Karpas-422 (cell line): ENCODE results near the gene ERG. TPM values are rescaled to one million over a fixed set of nuclear protein-coding genes. Genes with fewer than 3 reads are reported as not detected.
A peak's percentile ranks its signal among the peaks of the same experiment; 100 is the strongest.

Experiments
- DNase-seq: peaks from one replicate; pipeline ENCODE4 v3.0.0-alpha.2; 2015
- H2AFZ ChIP-seq: fragments of 200-600 bp; sonication (generic); 2 replicates; pipeline ENCODE4 v1.6.1; 2014; ENCODE audit warnings: antibody characterized with exemption, low read length, mixed read lengths
- H3K27ac ChIP-seq: fragments of 200-600 bp; sonication (generic); 2 replicates; pipeline ENCODE4 v1.5.1; 2014; ENCODE audit warnings: mild to moderate bottlenecking, low read length, moderate library complexity
- H3K27me3 ChIP-seq: fragments of 200-600 bp; sonication (generic); 2 replicates; pipeline ENCODE4 v1.6.1; 2014; ENCODE audit warnings: low read length, mixed read lengths
- H3K36me3 ChIP-seq: fragments of 200-600 bp; sonication (generic); 2 replicates; pipeline ENCODE4 v1.6.1; 2014; ENCODE audit warnings: low read length, mixed read lengths; ENCODE audit not compliant: insufficient read depth
- H3K4me1 ChIP-seq: fragments of 200-600 bp; sonication (generic); 2 replicates; pipeline ENCODE4 v1.6.1; 2014; ENCODE audit warnings: mild to moderate bottlenecking, low read length, mixed read lengths
- H3K4me2 ChIP-seq: fragments of 200-600 bp; sonication (generic); 2 replicates; pipeline ENCODE4 v1.6.1; 2014; ENCODE audit warnings: low read length, low read depth, mild to moderate bottlenecking; ENCODE audit not compliant: poor library complexity, severe bottlenecking
- H3K4me3 ChIP-seq: fragments of 200-600 bp; sonication (generic); 2 replicates; pipeline ENCODE4 v1.5.1; 2014; ENCODE audit warnings: mild to moderate bottlenecking, antibody characterized with exemption, low read length, mixed read lengths
- H3K79me2 ChIP-seq: fragments of 200-600 bp; sonication (generic); 2 replicates; pipeline ENCODE4 v1.6.1; 2014; ENCODE audit warnings: mild to moderate bottlenecking, low read length, mixed read lengths
- H3K9ac ChIP-seq: fragments of 200-600 bp; sonication (generic); 2 replicates; pipeline ENCODE4 v1.6.0; 2014; ENCODE audit warnings: low read length
- H3K9me2 ChIP-seq: fragments of 200-600 bp; sonication (generic), shearing (Covaris generic); replicated peaks from 2 replicates; pipeline ENCODE4 v1.6.0; 2014; ENCODE audit warnings: mild to moderate bottlenecking, low read length, moderate library complexity; ENCODE audit not compliant: insufficient read depth
- H3K9me3 ChIP-seq: fragments of 300-700, 200-600 bp; sonication (generic); 2 replicates; pipeline ENCODE4 v1.6.1; 2014; ENCODE audit warnings: low read length, mixed read lengths
- H4K20me1 ChIP-seq: fragments of 200-600 bp; sonication (generic); 2 replicates; pipeline ENCODE4 v1.6.1; 2014; ENCODE audit warnings: mild to moderate bottlenecking, antibody characterized with exemption, low read length, low read depth; ENCODE audit not compliant: insufficient read depth
- total RNA-seq: library from RNA; depleted of rRNA; stranded (reverse); fragments of >200 nt; shearing (Covaris generic); gene quantifications from 2 replicates; pipeline ENCODE4 v1.2.3, GENCODE V29; 2014; ENCODE audit warnings: low replicate concordance

Gene ERG
- total RNA-seq, 1 experiment from 2014 or later: not detected

DNA sequence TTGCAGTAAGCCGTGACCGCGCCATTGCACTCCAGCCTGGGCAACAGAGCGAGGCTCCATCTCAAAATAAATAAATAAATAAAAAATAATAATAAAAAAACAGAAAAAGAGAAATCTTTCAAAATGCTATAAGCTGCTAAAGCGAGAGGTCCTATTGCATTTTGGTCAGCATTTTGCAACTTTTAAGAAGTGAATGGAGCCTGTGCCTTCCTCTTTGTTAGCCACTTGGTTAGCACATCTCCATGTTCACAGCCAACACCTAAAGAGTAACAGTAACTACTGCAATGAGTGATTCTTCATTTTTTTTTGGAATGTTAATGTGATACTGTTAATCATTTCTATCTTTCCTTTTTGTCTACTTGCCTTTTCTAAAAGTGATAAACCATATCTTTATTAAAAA, 80.6 kb downstream of the ERG start:
- no peak overlapping the region for H3K9ac ChIP-seq
- DNase-seq: no peak
- H3K9me2 ChIP-seq: no peaks in the 10 kb centered on the region
- no peaks in the 10 kb centered on the region for H3K36me3 ChIP-seq
- H2AFZ ChIP-seq: no peak overlapping the region
- no peak overlapping the region for H3K27ac ChIP-seq
- no peaks in the 10 kb centered on the region for H3K79me2 ChIP-seq
- H3K27me3 ChIP-seq: no peaks in the 10 kb centered on the region
- no peaks in the 10 kb centered on the region for H3K4me1 ChIP-seq
- no peaks in the 10 kb centered on the region for H4K20me1 ChIP-seq
- no peak overlapping the region for H3K4me3 ChIP-seq
- no peak overlapping the region for H3K4me2 ChIP-seq
- H3K9me3 ChIP-seq: no peaks in the 10 kb centered on the region

DNA sequence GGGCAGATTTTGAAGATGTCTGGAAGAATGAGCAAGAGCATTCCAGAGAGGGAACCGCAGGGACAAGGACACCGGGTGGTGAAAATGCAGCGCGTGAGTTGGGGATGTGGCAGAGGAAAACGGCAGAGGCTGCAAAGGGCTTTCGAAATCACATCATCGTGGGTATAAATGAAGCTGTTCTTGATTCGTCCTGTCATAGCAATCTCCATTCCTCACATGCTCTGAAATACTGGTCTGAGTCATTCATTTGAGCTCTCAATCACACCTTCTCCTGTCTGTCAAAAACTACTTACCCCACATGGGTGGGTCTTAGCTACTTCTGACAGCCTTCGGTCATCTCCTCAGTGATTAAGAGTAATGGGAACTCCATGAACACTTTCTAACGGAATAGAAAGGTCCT, 81.5 kb downstream of the ERG start:
- no peaks in the 10 kb centered on the region for H3K9me2 ChIP-seq
- H3K4me3 ChIP-seq: no peak overlapping the region
- no peak overlapping the region for H3K27ac ChIP-seq
- no peak overlapping the region for H2AFZ ChIP-seq
- H3K4me2 ChIP-seq: no peak overlapping the region
- H3K27me3 ChIP-seq: no peaks in the 10 kb centered on the region
- no peaks in the 10 kb centered on the region for H3K36me3 ChIP-seq
- H3K9ac ChIP-seq: no peak overlapping the region
- no peaks in the 10 kb centered on the region for H3K4me1 ChIP-seq
- DNase-seq: no peak
- no peaks in the 10 kb centered on the region for H4K20me1 ChIP-seq
- no peaks in the 10 kb centered on the region for H3K9me3 ChIP-seq
- H3K79me2 ChIP-seq: no peaks in the 10 kb centered on the region

DNA sequence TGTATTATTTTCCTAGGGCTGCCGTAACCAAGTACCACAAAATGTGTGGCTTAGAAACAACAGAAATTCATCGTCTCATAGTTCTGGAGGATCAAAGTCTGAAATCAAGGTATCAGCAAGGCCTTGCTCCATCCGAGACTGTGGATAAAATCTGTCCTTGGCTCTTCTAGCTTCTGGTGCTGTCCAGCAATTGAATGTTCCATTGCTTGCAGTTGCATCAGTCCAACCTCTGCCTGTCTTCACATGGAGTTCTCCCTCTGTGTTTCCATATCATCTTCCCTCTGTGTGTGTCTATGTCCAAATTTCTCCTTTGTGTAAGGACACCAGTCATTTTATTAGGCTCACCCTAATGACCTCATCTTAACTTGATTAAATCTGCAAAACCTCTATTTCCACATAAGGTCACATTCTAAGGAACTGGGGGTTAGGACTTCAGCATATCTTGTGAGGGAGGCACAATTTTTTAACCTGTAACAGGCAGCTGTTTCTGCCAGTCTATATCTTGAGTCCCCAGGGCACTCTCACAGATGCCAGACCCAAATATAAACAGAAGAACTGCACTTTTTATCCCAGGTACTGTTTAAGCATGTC, 84.2 kb downstream of the ERG start:
- H3K27ac ChIP-seq: no peak overlapping the region
- no peaks in the 10 kb centered on the region for H3K4me1 ChIP-seq
- H4K20me1 ChIP-seq: no peaks in the 10 kb centered on the region
- H2AFZ ChIP-seq: no peak overlapping the region
- no peaks in the 10 kb centered on the region for H3K9me3 ChIP-seq
- H3K9ac ChIP-seq: no peak overlapping the region
- no peak overlapping the region for H3K4me2 ChIP-seq
- no peak overlapping the region for H3K4me3 ChIP-seq
- H3K36me3 ChIP-seq: no peaks in the 10 kb centered on the region
- H3K79me2 ChIP-seq: no peaks in the 10 kb centered on the region
- no peaks in the 10 kb centered on the region for H3K9me2 ChIP-seq
- no peak for DNase-seq
- no peaks in the 10 kb centered on the region for H3K27me3 ChIP-seq

DNA sequence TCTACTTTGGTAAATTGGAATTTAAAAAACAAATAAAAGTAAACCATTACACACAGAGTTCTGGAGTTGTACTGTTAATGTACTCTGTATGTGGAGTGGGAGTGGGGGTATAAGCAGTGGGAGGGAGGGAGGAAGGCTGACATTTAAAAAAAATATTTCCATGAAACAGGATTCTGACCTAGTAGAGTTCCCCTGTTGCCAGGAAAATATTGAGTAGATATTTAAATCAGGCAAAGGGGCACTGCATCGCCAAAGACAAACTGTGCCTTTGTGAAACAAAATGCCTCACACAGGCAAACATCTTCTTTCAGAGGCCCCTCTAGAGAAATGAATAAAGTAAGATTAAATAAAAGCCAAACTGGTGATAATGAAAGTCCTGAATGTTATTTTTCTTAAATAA, 87.8 kb downstream of the ERG start:
- H4K20me1 ChIP-seq: no peaks in the 10 kb centered on the region
- H2AFZ ChIP-seq: no peak overlapping the region
- H3K4me2 ChIP-seq: no peak overlapping the region
- H3K27ac ChIP-seq: no peak overlapping the region
- no peaks in the 10 kb centered on the region for H3K36me3 ChIP-seq
- no peak overlapping the region for H3K4me3 ChIP-seq
- no peaks in the 10 kb centered on the region for H3K79me2 ChIP-seq
- H3K9me2 ChIP-seq: no peaks in the 10 kb centered on the region
- no peaks in the 10 kb centered on the region for H3K9me3 ChIP-seq
- H3K4me1 ChIP-seq: no peaks in the 10 kb centered on the region
- H3K27me3 ChIP-seq: no peaks in the 10 kb centered on the region
- DNase-seq: no peak
- H3K9ac ChIP-seq: no peak overlapping the region

DNA sequence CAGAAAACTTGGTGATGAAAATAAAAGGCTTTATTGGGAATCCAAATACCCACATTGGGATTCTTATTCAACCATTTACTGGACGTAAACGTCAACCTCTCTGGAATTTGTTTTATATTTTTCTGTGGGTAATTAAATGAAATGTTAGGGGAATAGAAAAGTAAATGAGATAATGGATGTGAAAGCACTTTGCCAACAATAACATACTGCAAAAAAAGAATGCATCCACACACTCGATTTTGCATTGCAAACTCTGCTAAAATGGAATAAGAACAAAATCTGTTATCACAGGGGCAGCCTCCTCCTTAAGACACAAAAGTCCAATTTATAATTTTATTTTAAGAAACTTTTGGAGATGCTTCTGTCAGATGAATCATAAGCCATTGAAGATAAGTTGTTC, 88.4 kb downstream of the ERG start:
- DNase-seq: no peak
- H3K4me3 ChIP-seq: no peak overlapping the region
- no peaks in the 10 kb centered on the region for H3K9me2 ChIP-seq
- no peaks in the 10 kb centered on the region for H3K27me3 ChIP-seq
- no peak overlapping the region for H3K9ac ChIP-seq
- no peak overlapping the region for H2AFZ ChIP-seq
- no peaks in the 10 kb centered on the region for H3K9me3 ChIP-seq
- no peaks in the 10 kb centered on the region for H3K4me1 ChIP-seq
- no peaks in the 10 kb centered on the region for H3K79me2 ChIP-seq
- no peaks in the 10 kb centered on the region for H4K20me1 ChIP-seq
- no peak overlapping the region for H3K27ac ChIP-seq
- H3K36me3 ChIP-seq: no peaks in the 10 kb centered on the region
- H3K4me2 ChIP-seq: no peak overlapping the region

DNA sequence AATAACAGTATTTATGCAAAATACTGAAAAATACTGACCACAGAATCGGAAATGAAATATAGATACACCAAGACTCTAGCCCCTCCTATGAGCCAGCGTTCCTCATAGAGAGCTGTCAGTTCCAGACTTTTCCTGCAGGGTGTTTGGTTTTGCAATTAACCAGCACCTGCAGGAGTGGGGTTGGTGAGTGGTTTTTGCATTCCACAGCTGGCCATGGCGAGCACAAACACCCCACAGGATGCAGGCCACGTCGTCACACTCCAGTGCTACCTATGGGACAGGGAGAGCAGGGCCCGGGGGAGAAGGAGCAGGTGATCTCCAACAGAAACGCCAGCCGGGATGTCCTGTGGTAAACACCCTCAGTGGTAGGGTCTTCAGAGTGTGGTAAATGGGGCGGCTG, 94.1 kb downstream of the ERG start:
- H3K36me3 ChIP-seq: no peaks in the 10 kb centered on the region

DNA sequence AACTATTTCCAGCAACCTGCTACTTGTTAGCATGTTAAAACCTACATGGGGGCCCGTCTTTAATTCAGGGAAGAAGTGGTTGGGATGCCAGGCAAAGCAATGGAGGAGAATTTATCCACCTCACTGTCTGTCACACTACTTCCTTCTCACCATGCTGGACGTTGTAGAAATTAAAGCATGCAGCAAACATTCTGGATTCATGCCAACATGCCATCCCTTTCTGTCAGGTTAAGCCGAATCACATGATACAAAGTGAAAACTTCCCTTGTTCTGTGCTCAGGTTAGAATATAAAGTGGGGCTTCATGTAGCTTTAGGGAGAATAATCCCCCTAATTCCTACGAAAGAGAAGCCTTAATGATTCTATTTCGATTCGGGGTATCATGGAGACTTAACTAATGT, 95.5 kb downstream of the ERG start:
- no peaks in the 10 kb centered on the region for H3K9me2 ChIP-seq
- H3K79me2 ChIP-seq: no peaks in the 10 kb centered on the region
- no peak overlapping the region for H3K4me2 ChIP-seq
- H2AFZ ChIP-seq: no peak overlapping the region
- H3K4me1 ChIP-seq: no peaks in the 10 kb centered on the region
- no peaks in the 10 kb centered on the region for H4K20me1 ChIP-seq
- H3K9me3 ChIP-seq: no peaks in the 10 kb centered on the region
- no peak overlapping the region for H3K9ac ChIP-seq
- no peak overlapping the region for H3K27ac ChIP-seq
- no peaks in the 10 kb centered on the region for H3K27me3 ChIP-seq
- no peak overlapping the region for H3K4me3 ChIP-seq
- DNase-seq: no peak
- no peaks in the 10 kb centered on the region for H3K36me3 ChIP-seq

More for the DNA sequence above, 94.1 kb downstream of the ERG start:
- Histone ChIP-seq H3K9me2 (no peaks in the 10 kb centered on the region), H3K27me3 (no peaks in the 10 kb centered on the region), H4K20me1 (no peaks in the 10 kb centered on the region), H3K4me1 (no peaks in the 10 kb centered on the region), H3K9me3 (no peaks in the 10 kb centered on the region), H3K79me2 (no peaks in the 10 kb centered on the region), H3K27ac (no peak overlapping the region), H3K9ac (no peak overlapping the region), H3K4me2 (no peak overlapping the region), H3K4me3 (no peak overlapping the region), H2AFZ (no peak overlapping the region)
- peak; percentile 42 for DNase-seq

DNA sequence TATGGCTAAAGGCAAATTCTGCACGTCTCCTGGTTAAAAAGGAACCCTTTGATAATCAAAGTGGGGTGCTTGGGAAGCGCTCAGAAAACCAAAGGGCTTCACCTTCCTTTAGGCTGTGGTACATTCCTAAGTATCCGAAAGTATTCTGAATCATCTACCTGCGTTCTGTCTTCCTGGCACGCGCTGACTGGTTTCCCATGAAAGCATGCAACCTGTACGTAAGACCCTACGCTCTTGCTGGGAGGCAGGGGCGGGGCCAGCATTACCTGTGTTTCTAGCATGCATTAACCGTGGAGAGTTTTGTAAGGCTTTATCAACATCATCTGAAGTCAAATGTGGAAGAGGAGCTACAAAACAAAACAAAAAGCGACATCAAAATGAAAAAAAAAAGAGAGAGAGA, 96.0 kb downstream of the ERG start:
- Histone ChIP-seq H3K27me3 (no peaks in the 10 kb centered on the region), H2AFZ (no peak overlapping the region), H3K9ac (no peak overlapping the region), H4K20me1 (no peaks in the 10 kb centered on the region), H3K79me2 (no peaks in the 10 kb centered on the region), H3K9me3 (no peaks in the 10 kb centered on the region), H3K9me2 (no peaks in the 10 kb centered on the region), H3K4me2 (no peak overlapping the region), H3K4me3 (no peak overlapping the region), H3K27ac (no peak overlapping the region), H3K36me3 (no peaks in the 10 kb centered on the region), H3K4me1 (no peaks in the 10 kb centered on the region)
- no peak for DNase-seq
